DMS 273 (cell line): ENCODE data around the gene MIER1.

Source experiments
- DNase-seq: peaks from one replicate; lab custom pipeline; 2025; ENCODE audit not compliant: unreplicated experiment; lab: John Stamatoyannopoulos, UW

Gene MIER1

DNA sequence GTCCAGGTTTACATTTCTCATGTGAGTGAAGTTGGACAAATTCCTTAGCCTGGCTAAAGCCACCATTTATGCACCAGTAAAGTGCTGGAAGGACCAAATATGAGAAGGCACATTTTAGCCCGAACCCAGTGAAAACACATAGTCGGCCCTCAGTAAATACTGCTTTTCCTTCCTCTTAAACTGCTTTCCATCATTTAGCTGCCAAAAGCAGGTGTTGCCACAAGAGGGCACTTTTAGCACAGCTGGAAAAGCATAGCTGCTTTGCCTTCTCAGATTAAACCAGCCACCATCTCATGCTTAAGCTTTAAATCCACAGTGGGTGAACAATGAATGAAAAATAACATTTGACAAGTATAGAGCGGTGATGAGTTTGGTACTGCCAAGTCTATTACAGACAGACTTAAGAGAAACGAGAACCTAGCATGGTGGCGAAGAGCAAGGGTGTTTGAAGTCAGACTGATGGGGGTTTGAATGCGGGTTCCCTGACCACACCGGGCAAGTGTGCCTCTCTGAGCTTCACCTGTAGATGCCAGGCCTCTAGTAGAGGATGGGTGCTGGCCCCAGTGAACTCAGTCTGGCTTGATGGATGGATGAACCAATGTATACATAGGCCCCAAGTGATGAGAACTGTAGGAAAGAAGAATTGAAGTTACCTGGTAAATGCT, 71.4 kb downstream of the MIER1 start:
- peak; percentile 77 for DNase-seq

DNA sequence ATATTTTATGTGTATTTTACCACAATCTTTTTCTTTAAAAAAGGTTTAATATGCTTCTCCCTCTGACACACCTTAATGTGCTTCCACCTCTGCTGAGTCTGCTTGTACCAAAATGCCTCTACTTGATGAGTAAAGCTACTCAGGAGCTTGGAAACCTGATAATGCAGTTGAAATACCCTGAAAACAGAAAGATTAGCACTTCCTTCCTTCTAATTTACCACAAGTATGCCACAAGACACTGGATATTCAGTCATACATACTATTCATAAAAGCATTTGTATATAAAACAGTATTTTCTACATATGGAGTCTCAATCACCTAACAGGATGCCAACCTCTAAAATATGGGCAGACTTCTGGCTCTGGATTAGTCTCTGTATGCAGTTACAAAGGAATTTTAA, 74.2 kb downstream of the MIER1 start:
- DNase-seq, result no peak

DNA sequence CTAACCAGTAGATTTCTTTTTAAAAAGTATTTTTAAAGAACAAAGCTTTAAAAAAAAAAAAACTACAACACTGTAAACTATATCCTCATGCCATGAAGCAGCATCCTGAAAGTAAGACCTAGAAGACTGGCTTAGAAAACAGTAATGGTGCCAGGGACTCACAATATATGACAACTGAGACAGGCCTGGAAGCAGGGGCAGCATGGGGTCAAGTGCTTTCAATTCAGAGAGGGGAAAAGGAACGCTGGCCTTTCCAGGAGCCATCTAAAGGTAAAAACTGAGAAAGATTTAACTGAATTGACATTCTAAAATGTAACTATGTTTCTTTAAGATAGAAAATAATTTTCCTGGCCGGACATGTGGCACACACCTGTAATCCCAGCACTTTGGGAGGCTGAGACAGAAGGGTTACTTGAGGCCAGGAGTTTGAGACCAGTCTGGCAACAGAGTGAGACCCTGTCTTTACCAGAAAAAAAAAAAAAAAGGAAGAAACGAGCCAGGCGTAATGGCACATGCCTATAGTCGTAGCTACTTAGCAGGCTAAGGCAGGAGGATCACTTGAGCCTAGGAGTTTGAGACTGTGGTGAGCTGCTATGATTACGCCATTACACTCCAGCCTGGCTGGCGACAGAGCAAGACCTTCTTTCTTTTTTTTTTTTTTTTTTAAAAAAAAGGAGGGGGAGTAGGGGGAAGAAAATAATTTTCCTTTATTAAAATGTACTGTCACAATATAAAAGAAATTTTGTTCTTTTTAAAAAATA, 75.0 kb downstream of the MIER1 start:
- DNase-seq, result no peak

DNA sequence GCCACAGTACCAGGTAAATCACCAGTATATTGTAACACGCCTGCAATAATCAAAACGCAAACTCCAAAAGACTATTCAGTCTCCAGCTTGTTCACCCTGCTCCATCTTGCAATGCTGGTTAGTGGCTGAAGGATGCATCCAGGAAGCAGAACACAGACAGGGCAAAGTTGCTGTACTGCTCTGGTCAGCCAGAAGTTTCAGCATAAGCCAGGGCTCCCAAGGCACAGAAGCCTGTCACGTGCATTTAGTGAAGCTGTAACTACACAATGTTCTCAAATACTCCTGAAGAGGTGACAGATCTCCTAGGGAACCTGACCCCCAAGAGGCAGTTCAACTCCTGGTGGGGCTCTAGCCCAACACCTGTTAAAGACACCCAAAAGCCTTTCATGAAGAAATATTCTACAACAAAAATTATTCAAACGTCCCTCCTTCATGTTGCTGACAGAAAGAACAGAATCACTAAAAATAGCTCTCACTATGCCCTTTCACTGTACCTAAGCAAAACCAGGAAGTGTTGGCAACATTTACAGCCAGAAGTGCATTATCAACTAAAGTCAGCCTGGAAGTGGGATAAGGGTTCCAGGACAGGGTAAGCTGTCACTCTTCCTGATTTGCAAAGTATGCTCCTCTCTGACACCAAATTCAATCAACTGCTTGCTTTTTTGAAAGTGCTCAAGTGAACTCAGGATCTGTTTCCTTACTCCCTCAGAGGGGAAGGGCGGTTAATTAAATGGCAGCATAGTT, 77.1 kb downstream of the MIER1 start:
- DNase-seq, result no peak

DNA sequence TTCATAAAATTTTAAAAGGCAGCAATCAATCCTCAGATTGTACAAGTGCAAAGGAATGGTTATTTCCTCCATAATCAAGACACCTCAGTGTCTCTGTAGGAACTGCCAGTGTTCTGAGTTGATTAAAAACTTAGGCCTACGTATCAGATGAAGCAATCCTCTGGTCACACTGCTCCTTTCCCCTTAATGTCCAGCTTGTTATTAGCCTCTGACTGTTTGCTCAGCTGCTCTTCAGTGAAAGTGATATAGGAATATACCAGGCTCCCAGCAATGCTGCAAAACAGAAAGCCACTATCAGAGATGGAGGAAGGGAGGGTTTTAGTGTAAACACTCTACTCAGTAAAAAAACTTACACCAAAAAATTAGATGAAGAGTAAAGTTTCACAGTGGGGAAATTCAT, 79.4 kb downstream of the MIER1 start:
- DNase-seq, result no peak

DNA sequence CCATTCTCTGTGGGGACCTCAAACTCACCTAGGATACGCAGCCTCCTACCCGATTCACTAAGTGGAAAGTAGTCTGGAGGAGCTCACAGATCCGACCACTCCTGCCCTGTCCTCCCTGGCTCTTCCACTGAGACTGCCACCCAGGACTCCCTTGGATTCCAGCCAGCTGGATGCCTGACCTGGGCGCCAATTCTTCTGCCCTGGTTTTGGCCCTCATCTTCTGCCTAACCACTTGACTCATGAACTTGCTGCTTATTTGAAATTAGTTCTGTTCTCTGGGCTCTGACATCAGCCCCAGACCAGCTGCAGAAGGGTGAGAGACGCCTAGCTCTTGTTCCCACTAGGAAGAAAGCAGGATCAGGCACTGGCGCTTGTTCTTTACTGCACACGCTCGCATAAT, 80.3 kb downstream of the MIER1 start:
- DNase-seq, result no peak

DNA sequence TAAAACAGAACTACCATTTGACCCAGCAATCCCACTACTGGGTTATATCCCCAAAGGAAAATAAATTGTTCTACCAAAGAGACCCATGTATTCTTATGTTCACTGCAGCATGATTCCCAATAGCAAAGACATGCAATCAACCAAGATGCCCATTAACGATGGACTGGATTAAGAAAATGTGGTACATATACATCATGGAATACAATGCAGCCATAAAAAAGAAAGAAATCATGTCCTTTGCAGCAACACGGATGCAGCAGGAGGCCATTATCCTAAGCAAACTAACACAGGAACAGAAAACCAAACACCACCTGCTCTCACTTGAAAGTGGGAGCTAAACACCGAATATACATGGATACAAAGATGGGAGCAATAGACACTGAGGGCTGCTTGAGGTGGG, 85.0 kb downstream of the MIER1 start:
- no peak for DNase-seq

DNA sequence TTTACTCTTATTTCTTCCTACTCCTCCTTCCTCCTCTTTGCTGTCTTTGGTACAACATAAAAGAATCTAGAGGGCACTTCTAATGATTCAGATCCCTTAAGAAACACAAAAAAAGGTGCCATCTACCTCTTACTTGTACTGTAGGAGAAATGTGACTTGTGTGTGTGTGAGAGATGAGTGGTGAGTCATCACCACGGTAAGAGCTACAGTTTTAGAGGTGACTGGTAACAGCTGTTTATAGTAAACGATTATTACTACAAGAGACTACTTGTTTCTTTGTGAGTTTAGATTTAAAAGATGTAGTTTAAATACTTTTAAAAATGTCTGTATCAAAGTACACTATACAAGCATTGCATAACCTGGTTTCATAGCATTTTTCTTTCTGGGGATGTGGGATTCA, 88.8 kb downstream of the MIER1 start:
- DNase-seq, result no peak

DNA sequence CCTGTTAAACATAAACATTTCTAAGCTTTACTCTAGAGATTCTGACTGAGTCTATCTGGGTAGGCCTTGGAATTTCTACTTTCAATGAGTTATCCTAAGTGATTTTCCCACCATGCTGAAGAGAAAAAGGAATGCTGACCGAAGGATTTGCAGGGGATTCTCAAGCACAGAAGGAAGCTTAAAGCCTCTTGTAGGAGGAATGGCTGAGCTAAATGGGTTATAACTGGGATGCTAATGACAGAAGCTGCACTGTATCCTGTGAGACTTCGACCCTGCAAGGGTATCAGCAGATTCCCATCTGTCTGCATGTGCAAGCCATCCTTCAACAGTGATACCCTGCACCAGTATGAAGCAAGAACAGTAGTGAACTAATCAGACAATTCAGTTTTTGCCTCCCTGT, 93.8 kb downstream of the MIER1 start:
- DNase-seq, result no peak

DNA sequence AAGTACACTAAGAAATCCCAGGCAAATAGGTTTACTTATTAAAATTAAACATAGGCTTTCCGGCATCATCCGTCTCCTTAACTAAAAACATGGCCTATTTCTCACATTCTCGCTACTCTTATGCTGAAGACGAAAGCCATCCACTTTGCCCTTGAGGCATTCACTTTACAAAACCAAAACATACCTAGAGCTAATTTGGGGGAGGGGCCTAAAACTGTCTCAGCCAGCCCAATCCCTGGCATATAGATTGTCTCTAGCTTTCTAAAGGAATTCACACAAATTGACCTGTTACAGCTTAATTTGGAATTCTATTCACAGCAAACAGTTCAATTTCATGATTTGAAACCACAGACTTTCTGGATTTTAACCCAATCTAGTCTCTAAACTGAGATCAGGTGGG, 94.3 kb downstream of the MIER1 start:
- no peak for DNase-seq

DNA sequence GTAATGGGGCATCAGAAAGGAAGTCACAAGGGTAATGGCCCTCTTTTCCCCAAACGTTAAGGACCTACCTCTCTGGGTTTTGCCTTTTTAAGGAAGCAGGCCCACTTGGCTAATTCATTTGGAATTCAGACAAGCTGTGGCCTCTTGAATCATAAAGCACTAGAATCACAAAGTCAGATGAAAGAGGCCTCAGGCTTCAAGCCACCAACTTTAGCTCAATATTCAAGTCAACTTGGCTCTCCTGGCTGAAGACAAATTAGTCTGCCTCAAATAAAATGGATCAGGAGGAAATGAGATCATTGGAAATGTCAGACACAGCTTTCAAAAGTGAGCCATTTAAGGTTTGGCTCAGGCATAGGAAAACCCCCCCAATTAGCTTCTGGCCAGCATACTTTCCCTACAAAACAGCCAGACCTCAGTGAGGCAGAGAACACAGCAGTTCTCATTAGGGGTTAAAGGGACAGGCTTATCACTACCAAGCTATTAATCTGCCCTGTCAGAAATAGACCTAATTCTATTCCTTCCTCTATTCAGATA, 94.9 kb downstream of the MIER1 start:
- DNase-seq, result no peak

DNA sequence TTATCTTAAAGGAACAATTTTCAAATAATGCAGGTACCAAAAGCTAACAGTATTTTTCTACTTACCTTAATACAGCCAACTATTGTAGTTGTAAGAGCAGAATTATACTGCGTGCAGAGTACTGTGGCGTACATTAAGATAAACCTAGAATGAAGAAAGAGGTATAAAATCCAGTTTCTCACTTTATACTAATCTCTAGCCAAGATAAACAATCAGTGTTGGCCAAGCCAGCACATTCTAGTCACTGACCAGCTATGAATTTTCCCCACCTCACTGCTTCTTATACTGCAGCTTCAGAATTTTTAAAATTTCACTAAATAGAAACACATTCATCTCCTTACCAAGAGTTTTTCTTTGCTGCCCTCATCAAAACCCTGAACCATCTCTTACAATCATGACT, 95.5 kb downstream of the MIER1 start:
- DNase-seq, result no peak

DNA sequence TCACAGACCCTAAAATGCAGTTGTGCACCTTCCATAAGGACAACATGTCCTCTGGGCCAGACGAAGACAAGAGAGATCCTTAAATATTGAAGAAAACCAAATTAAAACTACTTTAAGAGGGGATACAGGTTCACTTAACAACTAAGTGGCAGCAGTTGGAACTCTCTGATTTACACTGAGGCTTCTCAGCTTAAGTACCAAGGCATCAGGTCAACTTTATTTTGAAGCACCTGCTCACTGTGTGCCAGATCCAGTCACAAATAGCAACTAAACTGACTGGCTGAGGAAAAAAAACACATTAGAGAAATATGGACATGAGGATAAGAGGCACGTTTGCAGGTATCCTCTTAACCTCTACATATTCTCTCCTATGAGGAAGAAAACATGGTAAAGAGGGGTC, 96.0 kb downstream of the MIER1 start:
- no peak for DNase-seq

DNA sequence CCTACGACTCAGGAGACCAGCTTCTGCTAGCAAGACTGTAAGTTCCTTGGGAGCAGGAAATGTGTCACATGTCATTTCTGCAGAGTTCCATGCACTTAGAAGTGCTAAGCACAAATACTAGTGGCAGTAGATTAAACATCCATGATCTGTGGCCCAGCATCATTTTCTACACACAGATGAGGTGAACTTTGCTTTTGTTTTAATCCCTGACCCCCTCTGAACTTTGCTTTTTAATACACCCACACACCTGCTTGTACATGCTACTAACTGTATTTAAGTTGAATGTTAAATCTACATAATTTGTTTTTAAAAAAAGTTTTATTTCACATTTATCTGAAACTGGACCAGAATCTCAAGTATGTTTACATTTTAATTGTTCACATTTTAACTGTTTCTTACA, 104.7 kb downstream of the MIER1 start:
- DNase-seq, result no peak

DNA sequence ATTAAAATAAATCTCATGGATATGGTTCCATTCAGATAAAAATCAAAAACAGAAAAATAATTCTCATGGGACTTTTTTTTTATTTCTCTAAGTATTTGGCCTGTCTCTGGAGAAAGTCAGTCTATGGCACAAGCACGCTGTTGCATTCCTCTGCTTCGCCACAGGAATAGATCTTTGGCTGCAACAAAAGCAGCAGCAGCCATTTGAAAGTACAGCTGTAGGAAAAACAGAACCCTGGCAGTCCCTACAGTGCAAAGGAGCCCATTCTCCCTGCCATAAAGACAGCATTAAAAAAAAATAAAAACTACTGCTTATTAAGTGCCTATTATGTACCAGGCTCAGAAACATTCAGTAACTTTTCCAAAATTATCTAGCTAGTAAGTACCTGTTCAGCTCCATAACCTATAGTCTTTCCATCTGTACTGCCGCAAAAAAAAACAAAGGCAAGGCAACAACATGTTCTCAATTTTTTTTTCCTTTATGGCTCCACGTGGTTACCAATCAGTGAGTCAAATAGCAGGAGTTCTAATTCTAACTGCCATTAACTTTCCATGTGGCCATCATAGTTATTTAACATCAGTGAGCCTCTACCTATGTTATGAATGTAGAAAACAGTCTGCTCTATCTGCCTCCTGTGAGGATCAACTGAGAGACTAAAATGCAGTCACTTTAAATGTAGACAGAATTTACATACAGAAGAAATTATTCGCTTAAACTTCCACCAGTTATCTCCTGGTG, 106.5 kb downstream of the MIER1 start:
- no peak for DNase-seq

DNA sequence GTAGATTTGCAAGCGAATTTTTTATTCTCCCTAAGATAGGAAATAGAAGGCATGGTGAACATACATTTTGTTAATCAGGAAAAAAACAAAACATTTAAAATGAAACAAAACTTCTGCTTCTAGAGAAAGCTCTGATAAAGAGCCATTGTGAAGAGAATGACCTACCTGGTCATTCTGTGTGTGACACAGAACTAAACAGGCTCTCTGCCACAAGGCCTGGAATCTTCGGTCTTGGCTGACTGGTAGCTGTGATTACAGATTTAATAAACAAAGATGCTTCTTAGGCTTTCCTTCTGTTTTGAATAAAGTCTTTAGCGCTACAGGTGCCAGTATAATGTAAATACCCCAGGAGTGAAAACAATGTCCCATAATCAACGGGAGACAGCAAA, 107.1 kb downstream of the MIER1 start:
- DNase-seq, result no peak
